K562 (cell line): ENCODE measurements around the gene PCK2. TPM values are rescaled to one million over a fixed set of nuclear protein-coding genes. Genes with fewer than 3 reads are reported as not detected.

Experiments
- BHLHE40 ChIP-seq: IDR thresholded peaks from 2 replicates; pipeline ENCODE4 v1.6.1; 2011; ENCODE audit warnings: low read length, improper control_type of control experiment
- CEBPZ ChIP-seq: fragments of 150-350 bp; IDR thresholded peaks from 2 replicates; pipeline ENCODE4 v1.6.1; 2014; ENCODE audit warnings: low read depth, mild to moderate bottlenecking, low read length, borderline replicate concordance
- CTCF ChIP-seq, 3 experiments: IDR thresholded peaks in 2 of 3; conservative IDR thresholded peaks in 1 of 3; 2 replicates each; pipeline ENCODE4 v1.5.1; 2011 to 2012; ENCODE audit warnings: low read length in 3 of 3, mild to moderate bottlenecking in 3 of 3, control low read depth in 2 of 3, improper control_type of control experiment in 1 of 3, inconsistent platforms in 1 of 3, low read depth in 1 of 3, mixed read lengths in 1 of 3, moderate library complexity in 1 of 3; ENCODE audit not compliant: insufficient read depth in 2 of 3
- EP400 ChIP-seq: fragments of 450-650 bp; IDR thresholded peaks from 2 replicates; pipeline ENCODE4 v1.6.1; 2017; ENCODE audit warnings: antibody characterized with exemption, mild to moderate bottlenecking, moderate library complexity
- FOXJ2 ChIP-seq: fragments of 200-800 bp; sonication (Bioruptor generic); IDR thresholded peaks from 2 replicates; pipeline ENCODE4 v1.6.1; 2016; ENCODE audit warnings: missing genetic modification characterization, missing compliant biosample characterization
- HOMEZ ChIP-seq: fragments of 250-450 bp; sonication (Bioruptor Pico); IDR thresholded peaks from 2 replicates; pipeline ENCODE4 v1.4.0; 2020; ENCODE audit warnings: mild to moderate bottlenecking, moderate library complexity
- JUNB ChIP-seq: fragments of 450-650 bp; formaldehyde crosslinking; conservative IDR thresholded peaks from 2 replicates; pipeline ENCODE4 v1.4.0; 2020; ENCODE audit warnings: mild to moderate bottlenecking
- MAFG ChIP-seq: fragments of 450-650 bp; conservative IDR thresholded peaks from 2 replicates; pipeline ENCODE4 v1.6.1; 2016; ENCODE audit warnings: missing genetic modification characterization, missing compliant biosample characterization
- RUNX1 ChIP-seq: sonication (generic); IDR thresholded peaks from 2 replicates; pipeline ENCODE4 v1.6.1; 2016; ENCODE audit warnings: antibody characterized with exemption, low read depth
- SAP30 ChIP-seq: fragments of 200-600 bp; sonication (generic); IDR thresholded peaks from 2 replicates; pipeline ENCODE4 v1.6.1; 2012; ENCODE audit warnings: borderline replicate concordance, low read depth, mild to moderate bottlenecking, moderate library complexity, low read length, control low read depth, inconsistent platforms; ENCODE audit not compliant: insufficient read depth, poor library complexity, severe bottlenecking
- SREBF1 ChIP-seq: fragments of 150-350 bp; IDR thresholded peaks from 2 replicates; pipeline ENCODE4 v1.6.1; 2014; ENCODE audit warnings: antibody characterized with exemption, low read depth, low read length, borderline replicate concordance
- WHSC1 ChIP-seq: IDR thresholded peaks from one replicate; pipeline ENCODE4 v1.6.1; 2012; ENCODE audit warnings: low read length, control low read depth, inconsistent platforms
- XRCC5 ChIP-seq: fragments of 200-400 bp; formaldehyde crosslinking; IDR thresholded peaks from 2 replicates; pipeline ENCODE4 v1.6.1; 2017; ENCODE audit warnings: low read depth, mild to moderate bottlenecking, low read length
- ZBTB5 ChIP-seq: fragments of 450-650 bp; IDR thresholded peaks from 2 replicates; pipeline ENCODE4 v1.6.1; 2017; ENCODE audit warnings: antibody characterized with exemption
- ZNF75A ChIP-seq: fragments of 450-650 bp; formaldehyde crosslinking; IDR thresholded peaks from 2 replicates; pipeline ENCODE4 v1.4.0; 2020; ENCODE audit warnings: mild to moderate bottlenecking
- polyA plus RNA-seq, 8 experiments: library from polyadenylated mRNA; depleted of rRNA in 4 of 8; stranded (reverse) in 5 of 8; unstranded in 3 of 8; fragments of >200 nt; fragmentation: Nextera tagmentation in 2 of 8; fragmentation: Illumina TruSeq in 1 of 8; extraction: Ambion mirVana in 2 of 8; extraction: Trizol in 1 of 8; gene quantifications; 2 replicates each; pipeline versions ENCODE4 v1.2.1 to v1.2.3, GENCODE V29; 2011 to 2014; ENCODE audit warnings: inconsistent platforms in 1 of 8, missing spikeins in 1 of 8
- total RNA-seq, 7 experiments: library from RNA; depleted of rRNA in 6 of 7; stranded (reverse); fragments of >200 nt in 6 of 7; fragmentation: Illumina TruSeq in 2 of 7; extraction: Trizol in 2 of 7; gene quantifications; 2 replicates each; pipeline versions ENCODE4 v1.2.1 to v1.2.3, GENCODE V29; 2011 to 2021; ENCODE audit warnings: low replicate concordance in 1 of 7
- TF ChIP-seq, protein P1 (sequence below): fragments of 250-450 bp; sonication (Bioruptor Pico); IDR thresholded peaks from 2 replicates; pipeline ENCODE4 v1.5.1; 2021; ENCODE audit warnings: mild to moderate bottlenecking

Gene PCK2
- total and polyA plus RNA-seq, 9 of the 15 experiments (the other 6 are each of a cell fraction or from before 2014, with no cell fraction given): 3.3 to 60.9 (median 30.4) TPM

- peak; percentile 98 for TF ChIP-seq ZBTB5
- TF ChIP-seq JUNB (CRISPR knock-in tag): no peak
- TF ChIP-seq FOXJ2 (tag): peak; percentile 47; the same call in 1 of the 2 replicates
- no peak for TF ChIP-seq HOMEZ (CRISPR knock-in tag)
- TF ChIP-seq SAP30: peak; percentile 68
- TF ChIP-seq CEBPZ: peak; percentile 54; the same call in 1 of the 2 replicates
- no peak for TF ChIP-seq BHLHE40
- no peak for TF ChIP-seq WHSC1
- TF ChIP-seq ZNF75A (CRISPR knock-in tag): no peak
- TF ChIP-seq MAFG (tag): no peak
- no peak for TF ChIP-seq SREBF1
- TF ChIP-seq RUNX1: no peak
- TF ChIP-seq, protein P1, sequence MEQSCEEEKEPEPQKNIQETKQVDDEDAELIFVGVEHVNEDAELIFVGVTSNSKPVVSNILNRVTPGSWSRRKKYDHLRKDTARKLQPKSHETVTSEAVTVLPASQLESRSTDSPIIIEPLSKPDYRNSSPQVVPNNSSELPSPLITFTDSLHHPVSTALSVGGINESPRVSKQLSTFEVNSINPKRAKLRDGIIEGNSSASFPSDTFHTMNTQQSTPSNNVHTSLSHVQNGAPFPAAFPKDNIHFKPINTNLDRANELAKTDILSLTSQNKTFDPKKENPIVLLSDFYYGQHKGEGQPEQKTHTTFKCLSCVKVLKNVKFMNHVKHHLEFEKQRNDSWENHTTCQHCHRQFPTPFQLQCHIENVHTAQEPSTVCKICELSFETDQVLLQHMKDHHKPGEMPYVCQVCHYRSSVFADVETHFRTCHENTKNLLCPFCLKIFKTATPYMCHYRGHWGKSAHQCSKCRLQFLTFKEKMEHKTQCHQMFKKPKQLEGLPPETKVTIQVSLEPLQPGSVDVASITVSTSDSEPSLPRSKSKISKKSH (CRISPR knock-in tag): no peak
- peak; percentile 81 for TF ChIP-seq EP400
- peak in 2 of 3 experiments; percentile 32 to 35; a peak in 2 of 6 replicates for TF ChIP-seq CTCF (IDR thresholded peaks at IDR 0.05 in 2 of 3, conservative IDR thresholded peaks at IDR 0.05 in 1 of 3; ENCODE audit: insufficient read depth in 2 of 3, low read depth in 1 of 3, low read length in 3 of 3)
- TF ChIP-seq XRCC5: 0 out of 2 replicates have a peak, but pooled peaks have one; percentile 40
These were observed 47.2 kb downstream of the PCK2 start, which contains the start of gene EMC9 (continued) for GRCh38 chr14:24141097-24141880.
